Esophagus mucosa (tissue), 1 donor: ENCODE data around the gene KRTAP4-9. TPM values are rescaled to one million over a fixed set of nuclear protein-coding genes. Genes with fewer than 3 reads are reported as not detected.
"Not testable (repeated sequence)": the region's sequence is repeated elsewhere in the genome, so short reads cannot be mapped to it uniquely, and the experiment has no call there.

Experiments
- ATAC-seq: fragments of 200-7000 bp; cut with Tn5 transposase; one replicate; pipeline ENCODE4 v1.9.1; 2020
- total RNA-seq: library from RNA; stranded (reverse); gene quantifications from one replicate; pipeline ENCODE4 v1.2.4, GENCODE V29; 2023
- donor health status: DM: yes; HTN: yes; CAD: no.

The KRTAP4-9 gene
- total RNA-seq, 1 donor from 2014 or later: not detected

GRCh38 chr17:41098481-41098880 lies 6.7 kb upstream of the KRTAP4-9 start:
- no peak for ATAC-seq

- ATAC-seq: peak; percentile 54
These were observed 5.3 kb upstream of the KRTAP4-9 start for GRCh38 chr17:41099682-41100480.

GRCh38 chr17:41101586-41102259 lies 3.5 kb upstream of the KRTAP4-9 start, which contains the start of gene KRTAP4-16:
KRTAP4-16 (minus strand) TSS chr17:41102209; CDS start chr17:41102209, 0 bp downstream.
- no peak for ATAC-seq

- no peak for ATAC-seq
These were observed 1.3 kb upstream of the KRTAP4-9 start for GRCh38 chr17:41103896-41104295.

- peak; percentile 55 for ATAC-seq
These were observed 677 bp upstream of the KRTAP4-9 start for GRCh38 chr17:41104386-41105038.

GRCh38 chr17:41107941-41108450 lies 2.8 kb downstream of the KRTAP4-9 start:
- no peak for ATAC-seq

GRCh38 chr17:41108728-41109386 lies 3.7 kb downstream of the KRTAP4-9 start:
- ATAC-seq: not testable (repeated sequence)

- no peak for ATAC-seq
These were observed 6.1 kb downstream of the KRTAP4-9 start for GRCh38 chr17:41111151-41111885.

- no peak for ATAC-seq
These were observed 11.1 kb downstream of the KRTAP4-9 start for GRCh38 chr17:41116297-41116696.

GRCh38 chr17:41117846-41118386 lies 12.7 kb downstream of the KRTAP4-9 start, which contains the start of gene KRTAP4-11:
KRTAP4-11 (minus strand) TSS chr17:41118373; CDS start chr17:41118315, 58 bp downstream.
- ATAC-seq: not testable (repeated sequence)

- no peak for ATAC-seq
These were observed 13.5 kb downstream of the KRTAP4-9 start for GRCh38 chr17:41118721-41119120.

- not testable (repeated sequence) for ATAC-seq
These were observed 14.8 kb downstream of the KRTAP4-9 start for GRCh38 chr17:41119696-41120690.

GRCh38 chr17:41121742-41122141 lies 16.6 kb downstream of the KRTAP4-9 start:
- ATAC-seq: no peak

- ATAC-seq: not testable (repeated sequence)
These were observed 18.3 kb downstream of the KRTAP4-9 start for GRCh38 chr17:41123292-41123990.

- ATAC-seq: not testable (repeated sequence)
These were observed 18.8 kb downstream of the KRTAP4-9 start, which contains the start of gene KRTAP4-12 for GRCh38 chr17:41123991-41124371. KRTAP4-12 (minus strand) TSS chr17:41124182; CDS start chr17:41124122, 60 bp downstream.

GRCh38 chr17:41125064-41125463 lies 19.9 kb downstream of the KRTAP4-9 start:
- no peak for ATAC-seq

GRCh38 chr17:41126412-41126811 lies 21.2 kb downstream of the KRTAP4-9 start:
- ATAC-seq: no peak

- ATAC-seq: no peak
These were observed 22.2 kb downstream of the KRTAP4-9 start for GRCh38 chr17:41127371-41127770.

GRCh38 chr17:41131979-41132378 lies 26.8 kb downstream of the KRTAP4-9 start:
- peak; percentile 66 for ATAC-seq
